Astrocyte (in vitro differentiated cells and primary cell): ENCODE results near the gene LZTR1.

ENCODE experiments used
- EZH2 ChIP-seq: IDR thresholded peaks from 2 replicates; pipeline ENCODE4 v1.6.1; 2012; ENCODE audit warnings: mild to moderate bottlenecking, low read length, inconsistent platforms; ENCODE audit not compliant: insufficient read depth
- TF ChIP-seq, protein P1 (sequence below): IDR thresholded peaks from 2 replicates; pipeline ENCODE4 v1.5.1; 2011; ENCODE audit warnings: low read depth, mild to moderate bottlenecking, inconsistent platforms, low read length, moderate library complexity; ENCODE audit not compliant: insufficient read depth

DNA sequence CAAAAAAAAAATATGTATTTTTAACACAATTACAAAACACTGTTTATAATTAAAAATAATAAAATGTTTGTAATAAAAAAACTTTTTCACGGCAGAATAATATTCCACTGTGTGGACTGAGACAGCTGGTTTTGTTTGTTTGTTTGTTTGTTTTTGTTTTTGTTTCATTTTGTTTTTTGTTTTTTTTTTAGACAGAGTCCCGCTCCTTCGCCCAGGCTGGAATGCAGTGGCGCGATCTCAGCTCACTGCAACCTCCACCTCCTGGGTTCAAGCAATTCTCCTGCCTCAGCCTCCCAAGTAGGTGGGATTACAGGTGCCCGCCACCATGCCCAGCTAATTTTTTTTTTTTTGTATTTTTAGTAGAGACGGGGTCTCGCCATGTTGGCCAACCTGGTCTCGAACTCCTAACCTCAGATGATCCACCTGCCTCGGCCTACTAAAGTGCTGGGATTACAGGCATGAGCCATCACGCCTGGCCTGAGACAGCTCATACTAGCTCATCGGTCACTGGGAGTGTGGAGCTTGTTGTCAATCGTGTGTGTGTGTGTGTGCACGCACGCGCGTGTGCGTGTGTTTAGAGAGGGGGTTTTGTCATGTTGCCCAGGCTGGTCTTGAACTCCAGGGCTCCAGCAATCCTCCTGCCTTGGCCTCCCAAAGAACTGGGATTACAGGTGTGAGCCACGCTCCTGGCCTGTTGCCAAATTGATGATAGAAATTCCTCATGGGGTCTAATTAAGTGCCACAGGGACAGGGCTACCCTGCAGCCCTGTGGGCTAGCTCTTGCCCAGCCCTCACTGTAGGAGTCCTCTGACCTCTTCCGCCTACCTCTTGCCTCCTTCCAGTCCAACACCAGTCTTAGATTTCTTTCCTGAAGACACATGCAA lies 22.3 kb upstream of the LZTR1 start:
- no peak for TF ChIP-seq EZH2
- TF ChIP-seq, protein P1, sequence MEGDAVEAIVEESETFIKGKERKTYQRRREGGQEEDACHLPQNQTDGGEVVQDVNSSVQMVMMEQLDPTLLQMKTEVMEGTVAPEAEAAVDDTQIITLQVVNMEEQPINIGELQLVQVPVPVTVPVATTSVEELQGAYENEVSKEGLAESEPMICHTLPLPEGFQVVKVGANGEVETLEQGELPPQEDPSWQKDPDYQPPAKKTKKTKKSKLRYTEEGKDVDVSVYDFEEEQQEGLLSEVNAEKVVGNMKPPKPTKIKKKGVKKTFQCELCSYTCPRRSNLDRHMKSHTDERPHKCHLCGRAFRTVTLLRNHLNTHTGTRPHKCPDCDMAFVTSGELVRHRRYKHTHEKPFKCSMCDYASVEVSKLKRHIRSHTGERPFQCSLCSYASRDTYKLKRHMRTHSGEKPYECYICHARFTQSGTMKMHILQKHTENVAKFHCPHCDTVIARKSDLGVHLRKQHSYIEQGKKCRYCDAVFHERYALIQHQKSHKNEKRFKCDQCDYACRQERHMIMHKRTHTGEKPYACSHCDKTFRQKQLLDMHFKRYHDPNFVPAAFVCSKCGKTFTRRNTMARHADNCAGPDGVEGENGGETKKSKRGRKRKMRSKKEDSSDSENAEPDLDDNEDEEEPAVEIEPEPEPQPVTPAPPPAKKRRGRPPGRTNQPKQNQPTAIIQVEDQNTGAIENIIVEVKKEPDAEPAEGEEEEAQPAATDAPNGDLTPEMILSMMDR = no peak
